HG03439 (cell line): ENCODE results near the gene BCO2.

Experiments used
- ATAC-seq: cut with Tn5 transposase; IDR thresholded peaks from one replicate; pipeline ENCODE4 v1.9.1; 2021; ENCODE audit warnings: mild to moderate bottlenecking, moderate library complexity; ENCODE audit not compliant: unreplicated experiment

BCO2 gene

GRCh38 chr11:112213753-112214152 lies 38.4 kb downstream of the BCO2 start:
- ATAC-seq = no peak

- ATAC-seq = no peak
Observed at GRCh38 chr11:112215621-112216020, 40.3 kb downstream of the BCO2 start.

- no peak for ATAC-seq
Observed at GRCh38 chr11:112216561-112217105, 41.3 kb downstream of the BCO2 start.

GRCh38 chr11:112219476-112220232 lies 44.3 kb downstream of the BCO2 start:
- ATAC-seq = peak; percentile 96

GRCh38 chr11:112221274-112221835 lies 46.0 kb downstream of the BCO2 start:
- ATAC-seq = no peak

GRCh38 chr11:112222303-112222702 lies 47.0 kb downstream of the BCO2 start:
- ATAC-seq = no peak

GRCh38 chr11:112223121-112223520 lies 47.8 kb downstream of the BCO2 start:
- no peak for ATAC-seq

GRCh38 chr11:112223754-112224532 lies 48.6 kb downstream of the BCO2 start:
- no peak for ATAC-seq

GRCh38 chr11:112225753-112226061 lies 50.4 kb downstream of the BCO2 start:
- ATAC-seq = no peak

GRCh38 chr11:112226062-112226830 lies 50.9 kb downstream of the BCO2 start, which contains the start of gene PTS:
TSS of gene PTS (plus strand) at chr11:112226428. CDS start at chr11:112226444, 16 bp downstream.
- ATAC-seq = peak; percentile 98

- peak; percentile 43 for ATAC-seq
Observed at GRCh38 chr11:112226831-112227401, 51.6 kb downstream of the BCO2 start.

GRCh38 chr11:112227471-112227870 lies 52.2 kb downstream of the BCO2 start:
- ATAC-seq = no peak

GRCh38 chr11:112228706-112229105 lies 53.4 kb downstream of the BCO2 start:
- ATAC-seq = no peak

- ATAC-seq = no peak
Observed at GRCh38 chr11:112229159-112229558, 53.8 kb downstream of the BCO2 start.

- ATAC-seq = no peak
Observed at GRCh38 chr11:112229746-112230433, 54.6 kb downstream of the BCO2 start.

GRCh38 chr11:112231952-112232351 lies 56.6 kb downstream of the BCO2 start:
- no peak for ATAC-seq

GRCh38 chr11:112235750-112236390 lies 60.6 kb downstream of the BCO2 start:
- ATAC-seq = no peak

- no peak for ATAC-seq
Observed at GRCh38 chr11:112237451-112237850, 62.1 kb downstream of the BCO2 start.

GRCh38 chr11:112238041-112238440 lies 62.7 kb downstream of the BCO2 start:
- ATAC-seq = no peak
